Measurements from ENCODE around the gene CCR5AS.

DNA sequence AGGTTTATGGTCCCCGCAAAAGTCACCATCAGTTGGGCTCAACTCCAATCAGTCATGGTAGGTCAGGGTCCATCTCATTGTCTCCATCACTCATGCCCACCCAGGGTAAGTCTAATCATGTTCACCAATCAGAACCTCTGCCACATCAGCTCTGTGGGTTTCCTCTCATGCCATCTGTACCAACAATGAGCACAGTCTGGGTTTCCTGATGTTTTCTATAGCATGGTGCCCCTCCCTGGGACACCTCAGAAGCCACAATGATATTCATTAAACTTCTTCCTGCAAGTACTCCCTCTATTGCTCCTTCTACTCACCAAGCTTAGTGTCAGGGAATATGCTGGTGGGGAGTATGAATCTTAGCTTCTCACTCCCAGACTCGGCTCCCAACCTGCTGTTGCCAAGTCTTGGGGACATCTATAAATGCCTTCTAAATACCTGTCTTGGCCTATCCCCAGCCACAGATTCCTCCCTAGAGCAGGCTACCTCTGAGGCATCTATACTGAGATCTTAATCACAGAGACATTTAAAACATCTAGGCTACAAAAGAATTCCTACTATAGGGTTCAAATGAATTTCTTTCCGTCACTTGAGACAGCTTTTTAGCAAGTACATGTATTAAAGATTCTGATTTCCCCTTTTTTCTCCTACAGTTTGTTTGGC lies 57.9 kb downstream of the CCR5AS start:
- TF ChIP-seq, protein P1, sequence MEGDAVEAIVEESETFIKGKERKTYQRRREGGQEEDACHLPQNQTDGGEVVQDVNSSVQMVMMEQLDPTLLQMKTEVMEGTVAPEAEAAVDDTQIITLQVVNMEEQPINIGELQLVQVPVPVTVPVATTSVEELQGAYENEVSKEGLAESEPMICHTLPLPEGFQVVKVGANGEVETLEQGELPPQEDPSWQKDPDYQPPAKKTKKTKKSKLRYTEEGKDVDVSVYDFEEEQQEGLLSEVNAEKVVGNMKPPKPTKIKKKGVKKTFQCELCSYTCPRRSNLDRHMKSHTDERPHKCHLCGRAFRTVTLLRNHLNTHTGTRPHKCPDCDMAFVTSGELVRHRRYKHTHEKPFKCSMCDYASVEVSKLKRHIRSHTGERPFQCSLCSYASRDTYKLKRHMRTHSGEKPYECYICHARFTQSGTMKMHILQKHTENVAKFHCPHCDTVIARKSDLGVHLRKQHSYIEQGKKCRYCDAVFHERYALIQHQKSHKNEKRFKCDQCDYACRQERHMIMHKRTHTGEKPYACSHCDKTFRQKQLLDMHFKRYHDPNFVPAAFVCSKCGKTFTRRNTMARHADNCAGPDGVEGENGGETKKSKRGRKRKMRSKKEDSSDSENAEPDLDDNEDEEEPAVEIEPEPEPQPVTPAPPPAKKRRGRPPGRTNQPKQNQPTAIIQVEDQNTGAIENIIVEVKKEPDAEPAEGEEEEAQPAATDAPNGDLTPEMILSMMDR (IDR thresholded peaks at IDR 0.05): no peak
- TF ChIP-seq POLR2A (IDR thresholded peaks at IDR 0.05) (no peak), POLR2AphosphoS5 (IDR thresholded peaks at IDR 0.05) (no peak), EP300 (IDR thresholded peaks at IDR 0.05) (no peak)

Data from suprapubic skin (tissue), 4 donors.